Kidney (tissue), 14 donors: ENCODE measurements around the gene ST8SIA5. TPM values are rescaled to one million over a fixed set of nuclear protein-coding genes. Genes with fewer than 3 reads are reported as not detected.

Experiments
- DNase-seq, 5 donors: peaks; one replicate each; pipeline ENCODE4 v3.0.0-alpha.2; 2013 to 2020
- FAIRE-seq: peaks from 2 replicates; lab custom pipeline; 2012; peaks lifted over from hg19 to GRCh38; lab: Jason Lieb, UNC
- H3K27ac ChIP-seq, 2 donors: one replicate each; pipeline ENCODE4 v1.7.0; 2013; ENCODE audit warnings: low read depth in 2 of 2, low read length in 2 of 2, inconsistent platforms in 1 of 2
- H3K27me3 ChIP-seq: one replicate; pipeline ENCODE4 v1.7.1; 2013; ENCODE audit warnings: low read length, inconsistent platforms; ENCODE audit not compliant: control insufficient read depth, insufficient read depth
- H3K36me3 ChIP-seq, 3 donors: one replicate each; pipeline versions ENCODE4 v1.7.0 to v1.7.1; 2013; ENCODE audit warnings: low read length in 3 of 3, control low read depth in 1 of 3, inconsistent platforms in 1 of 3; ENCODE audit not compliant: insufficient read depth in 3 of 3, control insufficient read depth in 2 of 3
- H3K4me1 ChIP-seq, 3 donors: one replicate each; pipeline versions ENCODE4 v1.7.0 to v1.7.1; 2013; ENCODE audit warnings: low read length in 3 of 3, inconsistent platforms in 1 of 3, low read depth in 1 of 3; ENCODE audit not compliant: control insufficient read depth in 2 of 3, insufficient read depth in 2 of 3
- H3K4me3 ChIP-seq, 3 donors: one replicate each; pipeline versions ENCODE4 v1.7.0 to v1.8.1; 2013; ENCODE audit warnings: low read length in 3 of 3, control low read depth in 1 of 3, inconsistent platforms in 1 of 3
- H3K9ac ChIP-seq, 3 donors: one replicate each; pipeline versions ENCODE4 v1.7.0 to v1.7.1; 2013; ENCODE audit warnings: low read length in 3 of 3, control low read depth in 1 of 3, inconsistent platforms in 1 of 3
- H3K9me3 ChIP-seq, 3 donors: one replicate each; pipeline versions ENCODE4 v1.7.0 to v1.7.1; 2013; ENCODE audit warnings: low read length in 3 of 3, control low read depth in 1 of 3, inconsistent platforms in 1 of 3; ENCODE audit not compliant: control insufficient read depth in 2 of 3, insufficient read depth in 1 of 3
- CTCF ChIP-seq: IDR thresholded peaks from 3 replicates; pipeline ENCODE4 v1.5.1; 2012; ENCODE audit warnings: mild to moderate bottlenecking, moderate library complexity, borderline replicate concordance; ENCODE audit not compliant: insufficient read depth; ENCODE audit errors: extremely low read depth
- intact Hi-C: fragments of 100-400 bp; cut with DNase I; formaldehyde crosslinking; loops from one replicate; pipeline ENCODE4 v1.11.1; 2022
- polyA plus RNA-seq: library from polyadenylated mRNA; stranded (reverse); fragments of 350-450 nt; fragmentation: Illumina TruSeq; extraction: RNeasy Lipid Tissue Mini Kit (QIAGEN cat#74804); gene quantifications from one replicate; pipeline ENCODE4 v1.2.3, GENCODE V29; 2014; ENCODE audit warnings: low read depth, low replicate concordance; ENCODE audit not compliant: insufficient read depth
- total RNA-seq: library from RNA; stranded (reverse); fragmentation: NEBNext Ultra II Directional; extraction: Animal tissue kit (Norgen Biotek cat#: 25700); gene quantifications from one replicate; pipeline ENCODE4 v1.2.1, GENCODE V29; 2021
- donor health status: control.
- donor health status: control.
- donor health status: control.
- donor health status: control.
- donor health status: control.
- donor health status: DM: yes; HTN: yes; CAD: no.
- donor health status: Normal renal cell carcinoma (clear cell type).

Gene ST8SIA5
- total and polyA plus RNA-seq, 2 donors from 2014 or later, result 1.4 to 2.7 TPM

- H3K36me3 ChIP-seq, result no peaks in the 10 kb centered on the region
- intact Hi-C loops, result no loop called here
- TF ChIP-seq CTCF, result no peak
- FAIRE-seq (no peak), DNase-seq (peak in 4 of 5 donors; percentile 18 to 47 (median 30))
- H3K9me3 ChIP-seq, result no peaks in the 10 kb centered on the region
- no peak overlapping the region for H3K9ac ChIP-seq
- no peak overlapping the region for H3K27ac ChIP-seq
- H3K4me1 ChIP-seq, result no peaks in the 10 kb centered on the region
- peaks cover 15% of the 10 kb centered on the region for H3K27me3 ChIP-seq
- H3K4me3 ChIP-seq, result peak overlapping the region in 1 of 3 donors; percentile 18
Measured at GRCh38 chr18:46756025-46756558, 761 bp downstream of the ST8SIA5 start.

- no peaks in the 10 kb centered on the region for H3K9me3 ChIP-seq
- no peaks in the 10 kb centered on the region for H3K4me1 ChIP-seq
- peak overlapping the region in 1 of 3 donors; percentile 18 for H3K4me3 ChIP-seq
- no peak for TF ChIP-seq CTCF
- intact Hi-C loops, result no loop called here
- peak in 2 of 5 donors; percentile 9 to 24 for DNase-seq
- H3K27ac ChIP-seq, result no peak overlapping the region
- FAIRE-seq, result no peak
- no peaks in the 10 kb centered on the region for H3K36me3 ChIP-seq
- peaks cover 15% of the 10 kb centered on the region for H3K27me3 ChIP-seq
- no peak overlapping the region for H3K9ac ChIP-seq
Measured at GRCh38 chr18:46755315-46756024, 1.4 kb downstream of the ST8SIA5 start.

- Histone ChIP-seq H3K27ac (no peak overlapping the region), H3K36me3 (no peaks in the 10 kb centered on the region), H3K9ac (no peak overlapping the region), H3K4me3 (no peak overlapping the region), H3K27me3 (peaks cover 15% of the 10 kb centered on the region), H3K4me1 (no peaks in the 10 kb centered on the region), H3K9me3 (no peaks in the 10 kb centered on the region)
- no peak for FAIRE-seq
- intact Hi-C loops, result no loop called here
- DNase-seq, result peak in 4 of 5 donors; percentile 56 to 70 (median 62)
- no peak for TF ChIP-seq CTCF
Measured at GRCh38 chr18:46754661-46755292, 2.1 kb downstream of the ST8SIA5 start.
